HepG2 (cell line): ENCODE data around the gene GPAT3. TPM values are rescaled to one million over a fixed set of nuclear protein-coding genes. Genes with fewer than 3 reads are reported as not detected.

Experiments
- ATRX ChIP-seq: sonication (generic); formaldehyde crosslinking; IDR thresholded peaks from 2 replicates; pipeline ENCODE4 v1.4.0; 2020; ENCODE audit warnings: missing genetic modification reagents, borderline replicate concordance
- CBFB ChIP-seq: sonication (generic); formaldehyde crosslinking; IDR thresholded peaks from 2 replicates; pipeline ENCODE4 v1.4.0; 2020; ENCODE audit warnings: missing genetic modification reagents
- GABPB1 ChIP-seq: IDR thresholded peaks from 2 replicates; pipeline ENCODE4 v1.6.1; 2016; ENCODE audit warnings: mild to moderate bottlenecking, missing genetic modification reagents, moderate library complexity, missing compliant biosample characterization
- GATAD1 ChIP-seq: IDR thresholded peaks from 2 replicates; pipeline ENCODE4 v1.6.1; 2016; ENCODE audit warnings: missing genetic modification reagents, missing compliant biosample characterization
- HIVEP1 ChIP-seq: sonication (generic); formaldehyde crosslinking; IDR thresholded peaks from 2 replicates; pipeline ENCODE4 v1.4.0; 2020; ENCODE audit warnings: mild to moderate bottlenecking, missing genetic modification reagents
- KDM5B ChIP-seq: sonication (generic); formaldehyde crosslinking; IDR thresholded peaks from 2 replicates; pipeline ENCODE4 v1.4.0; 2020; ENCODE audit warnings: missing genetic modification reagents, mild to moderate bottlenecking, borderline replicate concordance
- LCORL ChIP-seq, 2 experiments: fragments of 450-650 bp in 1 of 2; sonication (generic) in 1 of 2; formaldehyde crosslinking in 1 of 2; IDR thresholded peaks; 2 replicates each; pipeline versions ENCODE4 v1.5.0 to v1.6.1; 2017 to 2020; ENCODE audit warnings: antibody characterized with exemption in 1 of 2, missing genetic modification reagents in 1 of 2
- MIER3 ChIP-seq: IDR thresholded peaks from 2 replicates; pipeline ENCODE4 v1.6.1; 2016; ENCODE audit warnings: missing compliant biosample characterization, borderline replicate concordance
- NFYC ChIP-seq: IDR thresholded peaks from 2 replicates; pipeline ENCODE4 v1.6.1; 2016; ENCODE audit warnings: missing genetic modification reagents, missing compliant biosample characterization
- PCBP1 ChIP-seq: fragments of 200-400 bp; formaldehyde crosslinking; IDR thresholded peaks from 2 replicates; pipeline ENCODE4 v1.6.1; 2017; ENCODE audit warnings: mild to moderate bottlenecking, low read depth, low read length, borderline replicate concordance
- PPARG ChIP-seq: conservative IDR thresholded peaks from 2 replicates; pipeline ENCODE4 v1.6.1; 2016; ENCODE audit warnings: missing biosample characterization, missing genetic modification reagents
- SETDB1 ChIP-seq: sonication (generic); formaldehyde crosslinking; IDR thresholded peaks from 2 replicates; pipeline ENCODE4 v1.5.1; 2020; ENCODE audit warnings: missing genetic modification reagents, mild to moderate bottlenecking, borderline replicate concordance
- SP1 ChIP-seq, 2 experiments: fragments of 450-650 bp in 1 of 2; sonication (generic) in 1 of 2; formaldehyde crosslinking in 1 of 2; IDR thresholded peaks; 2 replicates each; pipeline versions ENCODE4 v1.4.0 to v1.6.1; 2016 to 2020; ENCODE audit warnings: missing genetic modification reagents in 1 of 2
- U2AF1 ChIP-seq: fragments of 200-400 bp; formaldehyde crosslinking; optimal IDR thresholded peaks from 2 replicates; pipeline ENCODE3; 2017; ENCODE audit warnings: mild to moderate bottlenecking, low read depth, low read length
- ZBTB26 ChIP-seq: IDR thresholded peaks from 2 replicates; pipeline ENCODE4 v1.6.1; 2016; ENCODE audit warnings: missing compliant biosample characterization, missing genetic modification reagents, borderline replicate concordance
- ZMYM3 ChIP-seq: sonication (generic); formaldehyde crosslinking; IDR thresholded peaks from 2 replicates; pipeline ENCODE4 v1.5.1; 2020; ENCODE audit warnings: mild to moderate bottlenecking, missing genetic modification reagents
- ZNF10 ChIP-seq: sonication (generic); formaldehyde crosslinking; IDR thresholded peaks from 2 replicates; pipeline ENCODE4 v1.4.0; 2020; ENCODE audit warnings: mild to moderate bottlenecking, low read depth, missing genetic modification reagents, borderline replicate concordance
- ZNF354B ChIP-seq: sonication (generic); formaldehyde crosslinking; IDR thresholded peaks from 2 replicates; pipeline ENCODE4 v1.8.0; 2022; ENCODE audit warnings: mild to moderate bottlenecking, missing genetic modification reagents
- ZNF446 ChIP-seq: sonication (generic); formaldehyde crosslinking; IDR thresholded peaks from 2 replicates; pipeline ENCODE4 v1.5.0; 2020; ENCODE audit warnings: mild to moderate bottlenecking, missing genetic modification reagents
- ZNF512B ChIP-seq: sonication (generic); formaldehyde crosslinking; IDR thresholded peaks from 2 replicates; pipeline ENCODE4 v1.5.1; 2020; ENCODE audit warnings: missing genetic modification reagents, mild to moderate bottlenecking, borderline replicate concordance
- ZNF75D ChIP-seq: sonication (generic); formaldehyde crosslinking; IDR thresholded peaks from 2 replicates; pipeline ENCODE4 v1.8.1; 2023; ENCODE audit warnings: missing genetic modification reagents, mild to moderate bottlenecking, borderline replicate concordance
- ZNF816 ChIP-seq: sonication (generic); formaldehyde crosslinking; IDR thresholded peaks from 2 replicates; pipeline ENCODE4 v1.8.0; 2022; ENCODE audit warnings: missing genetic modification reagents, mild to moderate bottlenecking, borderline replicate concordance
- polyA plus RNA-seq, 8 experiments: library from polyadenylated mRNA; depleted of rRNA in 3 of 8; stranded (reverse) in 7 of 8; unstranded in 1 of 8; fragments of >200 nt; fragmentation: Illumina TruSeq in 4 of 8; extraction: Trizol in 4 of 8; gene quantifications; 2 replicates each; pipeline versions ENCODE4 v1.2.1 to v1.2.3, GENCODE V29; 2011 to 2016; ENCODE audit warnings: low read depth in 4 of 8, missing spikeins in 1 of 8, mixed read lengths in 1 of 8; ENCODE audit not compliant: insufficient read depth in 1 of 8
- total RNA-seq, 5 experiments: library from RNA; depleted of rRNA; stranded (reverse); fragments of >200 nt; fragmentation: Illumina TruSeq; extraction: Trizol; gene quantifications; 2 replicates each; pipeline ENCODE4 v1.2.3, GENCODE V29; 2016; ENCODE audit warnings: low read depth in 1 of 5

Gene GPAT3
- total and polyA plus RNA-seq, 2 of the 13 experiments (the other 11 are each of a cell fraction or from before 2014, with no cell fraction given): 2.4 to 2.6 TPM

GRCh38 chr4:83535520-83536361, at the start of gene GPAT3 (continued):
- TF ChIP-seq ZNF512B (CRISPR knock-in tag): no peak; the same call in 1 of the 2 replicates
- TF ChIP-seq ATRX (CRISPR knock-in tag): no peak
- TF ChIP-seq HIVEP1: no peak; the same call in 1 of the 2 replicates
- TF ChIP-seq ZBTB26: no peak
- TF ChIP-seq U2AF1: no peak
- no peak for TF ChIP-seq PCBP1
- no peak for TF ChIP-seq ZNF446 (CRISPR knock-in tag)
- no peak for TF ChIP-seq ZNF816
- TF ChIP-seq LCORL (IDR thresholded peaks at IDR 0.05): no peak
- TF ChIP-seq LCORL (CRISPR knock-in tag; IDR thresholded peaks at IDR 0.05): peak; percentile 53
- TF ChIP-seq SETDB1: no peak
- TF ChIP-seq ZNF75D: no peak
- TF ChIP-seq CBFB: peak; percentile 77
- no peak for TF ChIP-seq SP1 (IDR thresholded peaks at IDR 0.05)
- TF ChIP-seq SP1 (CRISPR knock-in tag; IDR thresholded peaks at IDR 0.05): no peak
- TF ChIP-seq GATAD1 (CRISPR knock-in tag): no peak
- TF ChIP-seq PPARG: no peak
- TF ChIP-seq MIER3: no peak
- TF ChIP-seq NFYC (CRISPR knock-in tag): no peak
- peak; percentile 65; the same call in 1 of the 2 replicates for TF ChIP-seq KDM5B (CRISPR knock-in tag)
- TF ChIP-seq ZMYM3 (CRISPR knock-in tag): no peak
- peak; percentile 81 for TF ChIP-seq GABPB1 (CRISPR knock-in tag)
- no peak for TF ChIP-seq ZNF10 (CRISPR knock-in tag)
- no peak for TF ChIP-seq ZNF354B
